ENCODE data around the gene PRKCE.

DNA sequence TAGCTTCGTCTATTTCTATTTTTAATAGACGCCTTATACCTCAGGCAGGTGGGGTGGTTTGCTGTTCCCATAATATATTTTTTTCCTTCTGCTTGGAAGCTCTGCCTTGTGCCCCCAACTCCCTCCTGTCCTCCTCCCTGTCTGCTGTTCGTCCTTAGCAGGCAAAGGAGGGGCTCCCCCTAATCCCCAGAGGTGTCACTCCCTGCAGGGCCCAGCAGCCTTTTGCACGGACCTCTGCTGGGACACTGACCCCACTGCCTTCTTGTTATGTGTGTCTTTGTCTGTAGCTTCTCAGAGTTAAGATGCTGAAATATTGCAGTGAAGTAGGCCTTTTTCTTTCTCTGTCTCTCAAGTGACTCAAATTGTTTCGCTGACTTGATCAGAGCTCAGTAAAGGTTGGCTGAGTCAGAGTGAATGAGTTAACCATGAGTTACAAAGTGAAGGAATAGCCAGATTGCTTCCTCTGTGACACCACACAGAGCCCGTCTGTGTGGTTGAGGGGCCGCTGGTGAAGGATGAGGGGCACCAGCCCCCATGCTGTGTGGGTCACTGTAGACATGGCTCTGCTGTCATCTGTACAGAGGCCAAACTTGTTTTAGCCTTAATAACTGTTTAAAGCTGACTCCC is 47.7 kb downstream of the PRKCE start:
- TF ChIP-seq, protein P1, sequence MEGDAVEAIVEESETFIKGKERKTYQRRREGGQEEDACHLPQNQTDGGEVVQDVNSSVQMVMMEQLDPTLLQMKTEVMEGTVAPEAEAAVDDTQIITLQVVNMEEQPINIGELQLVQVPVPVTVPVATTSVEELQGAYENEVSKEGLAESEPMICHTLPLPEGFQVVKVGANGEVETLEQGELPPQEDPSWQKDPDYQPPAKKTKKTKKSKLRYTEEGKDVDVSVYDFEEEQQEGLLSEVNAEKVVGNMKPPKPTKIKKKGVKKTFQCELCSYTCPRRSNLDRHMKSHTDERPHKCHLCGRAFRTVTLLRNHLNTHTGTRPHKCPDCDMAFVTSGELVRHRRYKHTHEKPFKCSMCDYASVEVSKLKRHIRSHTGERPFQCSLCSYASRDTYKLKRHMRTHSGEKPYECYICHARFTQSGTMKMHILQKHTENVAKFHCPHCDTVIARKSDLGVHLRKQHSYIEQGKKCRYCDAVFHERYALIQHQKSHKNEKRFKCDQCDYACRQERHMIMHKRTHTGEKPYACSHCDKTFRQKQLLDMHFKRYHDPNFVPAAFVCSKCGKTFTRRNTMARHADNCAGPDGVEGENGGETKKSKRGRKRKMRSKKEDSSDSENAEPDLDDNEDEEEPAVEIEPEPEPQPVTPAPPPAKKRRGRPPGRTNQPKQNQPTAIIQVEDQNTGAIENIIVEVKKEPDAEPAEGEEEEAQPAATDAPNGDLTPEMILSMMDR (conservative IDR thresholded peaks at IDR 0.05 in 1 of 2, IDR thresholded peaks at IDR 0.05 in 1 of 2; ENCODE audit: low read depth in 1 of 2, low read length in 2 of 2): no peak
- TF ChIP-seq EZH2 (IDR thresholded peaks at IDR 0.05; ENCODE audit: low read length, missing control alignments): no peak

All from fibroblast of lung (primary cell).